GM12891 (cell line): ENCODE data around the gene PIWIL1. TPM values are rescaled to one million over a fixed set of nuclear protein-coding genes. Genes with fewer than 3 reads are reported as not detected.

ENCODE experiments used
- DNase-seq: peaks from one replicate; pipeline ENCODE4 v3.0.0; 2011; ENCODE audit warnings: low spot score; ENCODE audit not compliant: insufficient read length
- FAIRE-seq: peaks from 2 replicates; lab custom pipeline; 2011; peaks lifted over from hg19 to GRCh38; lab: Jason Lieb, UNC
- PAX5 ChIP-seq: IDR thresholded peaks from 2 replicates; pipeline ENCODE4 v1.6.1; 2011; ENCODE audit warnings: low read length, moderate library complexity, mild to moderate bottlenecking; ENCODE audit not compliant: insufficient read depth, severe bottlenecking
- POLR2A ChIP-seq: IDR thresholded peaks from 2 replicates; pipeline ENCODE4 v1.6.1; 2011; ENCODE audit warnings: low read depth, low read length, control low read depth
- POLR2AphosphoS5 ChIP-seq: IDR thresholded peaks from 2 replicates; pipeline ENCODE4 v1.6.1; 2011; ENCODE audit warnings: low read depth, low read length, control low read depth
- POU2F2 ChIP-seq: IDR thresholded peaks from 2 replicates; pipeline ENCODE4 v1.6.1; 2011; ENCODE audit warnings: low read depth, mild to moderate bottlenecking, control low read depth, low read length, moderate library complexity
- SPI1 ChIP-seq: IDR thresholded peaks from 2 replicates; pipeline ENCODE4 v1.6.1; 2011; ENCODE audit warnings: low read depth, low read length, control low read depth
- TAF1 ChIP-seq: IDR thresholded peaks from 2 replicates; pipeline ENCODE4 v1.6.1; 2011; ENCODE audit warnings: low read depth, low read length, control low read depth
- polyA plus RNA-seq: library from polyadenylated mRNA; unstranded; fragments of >200 nt; gene quantifications from one replicate; pipeline ENCODE4 v1.2.1, GENCODE V29; 2012; ENCODE audit warnings: low read depth, missing spikeins, inconsistent platforms; ENCODE audit not compliant: missing spikeins

The PIWIL1 gene
- polyA plus RNA-seq, result not detected

DNA sequence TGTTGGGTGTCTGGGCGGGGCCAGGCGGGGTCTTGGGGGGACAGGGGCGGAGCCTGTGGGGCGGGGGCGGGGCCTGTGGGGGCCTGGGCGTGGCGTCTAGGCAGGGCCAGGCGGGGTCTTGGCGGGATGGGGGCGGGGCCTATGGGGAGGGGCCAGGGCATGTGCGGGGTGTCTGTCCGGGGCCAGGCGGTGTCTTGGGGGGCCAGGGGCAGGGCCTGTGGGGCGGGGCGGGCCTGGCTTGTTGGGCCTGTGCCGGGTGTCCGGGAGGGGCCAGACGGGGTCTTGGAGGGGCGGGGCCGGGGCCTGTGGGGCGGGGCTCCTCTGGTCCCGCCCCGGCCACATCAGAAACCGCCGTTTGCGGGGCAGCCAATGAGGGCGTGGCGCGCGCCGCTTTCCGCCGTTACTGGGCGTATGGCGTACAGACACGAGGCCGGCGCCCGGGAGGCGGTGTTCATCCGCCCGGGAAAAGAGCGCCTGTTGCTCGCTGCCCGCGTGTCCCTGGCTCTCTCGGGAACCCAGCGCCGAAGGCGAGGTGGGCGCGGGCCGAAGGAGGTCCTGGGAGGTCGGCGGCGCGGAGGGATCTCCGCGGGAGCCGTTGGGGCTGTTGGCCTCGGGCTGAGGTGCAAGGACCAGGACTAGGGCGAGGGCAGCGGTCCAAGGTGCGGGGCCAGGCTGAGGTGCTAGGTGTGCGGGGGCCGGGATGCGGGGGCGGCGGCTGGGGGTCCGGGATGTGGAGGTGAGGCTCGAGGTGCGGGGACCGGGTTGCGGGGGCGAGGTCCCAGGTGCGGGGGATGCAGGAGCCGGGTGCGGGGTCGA lies at the start of gene PIWIL1:
Gene PIWIL1 (plus strand): TSS at position 400 of the 816 bp plus-strand sequence. CDS start 4,705 bp downstream, outside the sequence.
- DNase-seq, result peak; percentile 25
- TF ChIP-seq POLR2A, result no peak
- no peak for TF ChIP-seq POLR2AphosphoS5
- no peak for TF ChIP-seq POU2F2
- TF ChIP-seq SPI1, result no peak
- no peak for FAIRE-seq

DNA sequence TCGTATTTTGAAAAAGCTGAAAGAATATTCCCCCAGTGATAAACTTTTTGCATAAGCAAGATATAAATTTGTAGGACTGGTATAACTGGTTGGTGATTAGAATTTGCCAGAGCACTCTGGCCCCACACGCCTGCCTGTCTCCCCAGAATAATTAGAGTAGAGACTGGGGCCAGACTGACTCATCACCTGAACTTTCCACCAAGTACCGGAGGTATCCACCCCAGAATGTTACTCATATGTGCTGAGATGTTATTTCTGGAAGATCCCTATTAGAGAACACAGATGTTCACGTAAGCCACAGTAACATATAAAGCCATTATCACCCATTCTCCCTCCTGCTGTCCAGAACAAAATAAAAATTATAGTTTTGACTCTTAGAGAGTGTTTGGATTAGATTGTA lies 49.5 kb upstream of the PIWIL1 start:
- FAIRE-seq (no peak), DNase-seq (no peak)
- TF ChIP-seq PAX5, result no peak
- no peak for TF ChIP-seq TAF1
- no peak for TF ChIP-seq SPI1
- no peak for TF ChIP-seq POLR2A

DNA sequence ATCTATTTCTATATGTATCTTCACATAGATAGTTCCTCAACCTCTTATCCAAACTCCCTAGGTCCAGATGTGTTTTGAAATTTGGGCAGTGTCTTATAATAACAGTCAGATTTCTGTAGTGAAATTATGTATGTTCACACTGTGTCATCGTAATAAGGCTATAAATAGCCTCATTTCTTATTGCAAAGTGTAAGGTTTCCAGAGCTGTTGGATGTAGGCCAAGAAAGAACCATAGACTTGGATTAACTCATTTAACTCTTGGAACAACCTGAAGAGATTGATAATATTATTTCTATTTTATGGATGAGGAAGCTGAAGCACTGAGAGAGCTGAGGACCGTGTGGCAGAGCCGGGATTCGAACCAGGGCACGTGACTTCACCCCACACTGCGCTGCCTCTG lies 49.0 kb upstream of the PIWIL1 start:
- DNase-seq (no peak), FAIRE-seq (no peak)
- no peak for TF ChIP-seq SPI1
- TF ChIP-seq POU2F2, result no peak
- no peak for TF ChIP-seq POLR2A
- no peak for TF ChIP-seq PAX5
- no peak for TF ChIP-seq POLR2AphosphoS5
- TF ChIP-seq TAF1, result no peak

DNA sequence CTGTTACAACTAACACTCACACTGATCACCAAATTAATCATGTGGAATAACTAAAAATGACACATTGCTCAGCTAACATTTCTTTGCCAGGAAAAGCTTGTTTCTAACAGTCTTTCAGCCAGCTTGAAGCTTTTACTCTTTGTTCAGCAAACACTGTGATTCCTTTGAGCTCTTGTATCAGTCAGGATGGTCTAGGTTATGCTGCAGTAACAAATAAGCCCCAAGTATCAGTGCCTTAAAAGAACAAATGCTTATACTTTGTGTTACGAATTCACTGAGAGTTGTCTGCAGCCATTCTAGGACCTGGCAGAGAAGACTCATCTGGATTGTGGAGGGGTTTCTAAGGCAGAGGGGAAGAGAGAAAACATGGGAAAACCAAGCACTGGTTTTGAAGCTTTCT lies 47.6 kb upstream of the PIWIL1 start:
- DNase-seq, result no peak
- no peak for FAIRE-seq
- TF ChIP-seq PAX5, result no peak
- no peak for TF ChIP-seq POU2F2
- no peak for TF ChIP-seq POLR2AphosphoS5
- no peak for TF ChIP-seq POLR2A
- TF ChIP-seq SPI1, result no peak
- TF ChIP-seq TAF1, result no peak

DNA sequence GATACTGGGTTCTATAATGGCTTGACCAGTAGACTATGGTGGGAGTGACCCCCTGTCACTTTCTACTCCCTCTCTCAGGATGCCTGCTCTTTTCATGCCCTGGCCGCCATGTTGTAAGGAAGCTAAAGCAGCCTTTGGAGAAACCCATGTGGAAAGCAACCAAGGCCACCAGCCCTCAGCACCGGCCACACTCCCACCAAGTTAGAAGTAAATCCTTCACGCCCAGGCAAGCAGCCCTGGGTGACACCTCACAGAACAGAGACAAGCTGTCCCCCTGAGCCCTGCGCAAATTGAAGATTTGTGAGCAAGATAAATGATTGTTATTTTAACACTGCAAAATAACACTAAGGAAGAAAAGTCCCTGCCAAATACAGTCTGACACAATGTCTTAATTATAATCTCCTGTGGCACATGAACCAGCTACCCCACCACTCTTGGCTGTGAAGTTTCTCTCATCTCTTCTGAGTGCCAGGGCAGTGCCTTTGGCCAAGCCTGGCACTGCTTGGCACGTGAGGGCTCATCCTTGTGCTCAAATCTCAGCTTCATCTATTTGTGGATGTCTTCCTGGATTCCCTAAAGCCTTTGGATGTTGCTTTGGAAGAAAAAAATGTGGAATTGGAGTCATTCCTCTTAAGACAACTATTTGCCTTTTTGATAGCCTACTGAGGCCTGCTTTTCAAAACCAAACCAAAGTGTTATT lies 39.2 kb upstream of the PIWIL1 start:
- TF ChIP-seq SPI1 (no peak), POLR2A (no peak), TAF1 (no peak), PAX5 (no peak), POU2F2 (no peak), POLR2AphosphoS5 (no peak)
- DNase-seq, result no peak

DNA sequence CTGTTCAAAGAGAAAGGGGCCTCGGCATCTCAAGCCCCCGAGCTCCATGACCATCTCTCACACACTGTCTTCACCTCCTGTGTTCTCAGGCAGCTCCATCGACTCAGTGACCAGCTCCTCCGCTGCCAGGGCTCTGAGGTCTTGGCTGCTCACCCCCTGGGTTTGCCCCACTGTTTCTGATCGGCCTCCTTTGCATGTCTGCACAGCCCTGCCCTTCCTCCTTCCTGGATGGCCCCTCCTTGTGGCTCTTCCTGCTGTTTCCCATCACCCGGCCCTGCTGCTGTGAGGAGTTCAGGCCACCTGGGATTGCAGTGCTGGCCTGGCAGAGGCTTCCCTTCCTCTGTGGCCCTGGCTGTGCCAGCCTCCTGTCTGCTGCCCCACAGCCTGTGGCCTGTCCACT lies 38.1 kb upstream of the PIWIL1 start:
- no peak for DNase-seq
- no peak for TF ChIP-seq POLR2A
- TF ChIP-seq SPI1, result no peak
- no peak for TF ChIP-seq PAX5
- no peak for TF ChIP-seq POU2F2
- no peak for TF ChIP-seq TAF1
- TF ChIP-seq POLR2AphosphoS5, result no peak
- no peak for FAIRE-seq

More for the DNA sequence above, 39.2 kb upstream of the PIWIL1 start:
- FAIRE-seq, result no peak

GRCh38 chr12:130300090-130300489 lies 37.6 kb upstream of the PIWIL1 start:
- DNase-seq (no peak), FAIRE-seq (peak; percentile 43)
- no peak for TF ChIP-seq POU2F2
- TF ChIP-seq SPI1, result no peak
- no peak for TF ChIP-seq POLR2A
- TF ChIP-seq POLR2AphosphoS5, result no peak

DNA sequence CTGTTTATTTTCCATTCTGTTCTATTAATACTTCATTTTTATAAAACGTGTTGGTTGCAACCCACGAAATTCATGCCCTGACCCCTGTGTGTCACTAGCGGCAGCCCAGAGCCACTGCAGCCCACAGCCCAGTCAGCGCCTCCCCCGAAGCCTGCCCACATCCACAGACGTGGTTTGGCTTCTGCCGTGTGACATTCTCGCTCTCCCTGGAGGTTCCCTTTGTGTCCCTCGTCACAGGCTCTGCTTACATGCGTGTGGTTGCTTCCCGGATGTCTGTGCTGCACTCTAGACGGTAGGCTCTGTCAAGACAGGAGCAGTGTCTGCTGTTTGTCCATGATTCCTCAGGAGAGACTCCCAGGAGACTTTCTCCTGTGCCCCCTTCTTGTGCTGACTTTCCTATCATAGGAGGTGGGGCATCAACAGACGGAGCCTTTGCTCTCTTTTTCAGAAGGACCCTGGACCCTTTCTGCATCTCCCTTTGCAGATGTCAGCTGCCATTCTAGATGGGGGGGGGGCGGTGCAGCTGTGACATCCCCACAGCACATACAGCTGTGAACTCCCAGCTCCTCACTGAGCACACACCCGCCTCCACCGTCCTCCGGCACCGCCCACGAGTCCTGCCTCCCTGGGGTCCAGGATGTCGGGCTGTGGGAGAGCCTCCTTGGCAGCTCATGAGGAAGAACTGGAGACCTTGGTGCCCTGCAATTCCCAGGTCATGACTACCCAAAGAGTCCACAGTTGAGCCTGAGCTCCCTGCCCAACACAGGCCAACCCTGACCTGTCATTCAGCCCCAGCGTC lies 36.8 kb upstream of the PIWIL1 start:
- TF ChIP-seq TAF1 (no peak), POLR2AphosphoS5 (no peak), SPI1 (no peak), PAX5 (no peak), POU2F2 (no peak), POLR2A (no peak)
- FAIRE-seq, result no peak
- DNase-seq, result no peak

- FAIRE-seq (no peak), DNase-seq (no peak)
- no peak for TF ChIP-seq PAX5
- TF ChIP-seq POLR2AphosphoS5, result no peak
- TF ChIP-seq POLR2A, result no peak
Observed at GRCh38 chr12:130301559-130301958, 36.1 kb upstream of the PIWIL1 start.
